ENCODE data around the gene FAM169A. TPM values are rescaled to one million over a fixed set of nuclear protein-coding genes. Genes with fewer than 3 reads are reported as not detected.

FAM169A gene
- total RNA-seq, 1 experiment from 2014 or later = 63.1 TPM

GRCh38 chr5:74866596-74867162 is 492 bp upstream of the FAM169A start:
- peak; percentile 61 for DNase-seq
- Histone ChIP-seq H3K23ac (ENCODE audit: insufficient read length, low read depth, low read length) (no peak overlapping the region), H3T11ph (ENCODE audit: low read length) (no peak overlapping the region), H3K4ac (ENCODE audit: low read depth, low read length) (no peak overlapping the region), H3K79me2 (ENCODE audit: insufficient read depth, low read length) (peaks cover 37% of the 10 kb centered on the region), H3K9ac (ENCODE audit: extremely low read depth, insufficient read length, low read length) (peak overlapping the region; percentile 41), H3K23me2 (ENCODE audit: insufficient read length, low read depth, low read length, poor library complexity, severe bottlenecking) (peaks cover 11% of the 10 kb centered on the region), H4K91ac (ENCODE audit: insufficient read length, low read depth, low read length) (no peak overlapping the region), H4K20me1 (ENCODE audit: control insufficient read depth, insufficient read depth, insufficient read length) (no peaks in the 10 kb centered on the region), H2BK120ac (ENCODE audit: low read depth, low read length, poor library complexity, severe bottlenecking) (no peak overlapping the region), H3K79me1 (ENCODE audit: insufficient read depth, low read depth, low read length, poor library complexity, severe bottlenecking) (no peaks in the 10 kb centered on the region), H2AFZ (ENCODE audit: low read length) (no peak overlapping the region), H3K14ac (ENCODE audit: insufficient read depth, low read length) (peak overlapping the region; percentile 1; the same call in 1 of the 2 replicates), H3K56ac (ENCODE audit: insufficient read length, low read depth, low read length) (no peak overlapping the region), H3K4me2 (ENCODE audit: insufficient read depth, insufficient read length, low read length) (peak overlapping the region; percentile 69), H3K4me1 (ENCODE audit: insufficient read depth, low read length) (peaks cover 10% of the 10 kb centered on the region; the same call in 1 of the 2 replicates), H4K8ac (replicated peaks; ENCODE audit: insufficient read length, low read depth, low read length) (no peak overlapping the region), H3K9me3 (ENCODE audit: control insufficient read depth, low read depth, low read length) (no peaks in the 10 kb centered on the region), H2BK15ac (ENCODE audit: low read depth, low read length) (no peak overlapping the region), H3K27me3 (ENCODE audit: insufficient read depth, low read length) (no peaks in the 10 kb centered on the region), H2BK5ac (ENCODE audit: insufficient read length, low read length) (no peak overlapping the region), H2AK5ac (ENCODE audit: insufficient read length, low read length) (no peak overlapping the region), H4K5ac (ENCODE audit: insufficient read length, low read depth, low read length) (peak overlapping the region; percentile 18), H3K18ac (ENCODE audit: insufficient read length, low read depth, low read length) (peak overlapping the region; percentile 45), H2BK12ac (ENCODE audit: insufficient read length, low read depth, low read length) (peak overlapping the region; percentile 28), H2BK20ac (ENCODE audit: low read depth, low read length, poor library complexity, severe bottlenecking) (no peak overlapping the region), H3K27ac (ENCODE audit: insufficient read length, low read depth, low read length) (peak overlapping the region; percentile 34)
- TF ChIP-seq CTCF (conservative IDR thresholded peaks at IDR 0.05) = no peak
- Mint-ChIP-seq H3K27me3 (ENCODE audit: low read depth) (no peaks in the 10 kb centered on the region), H3K27ac (peak overlapping the region; percentile 90 to 99 (median 95)), H3K9me3 (0 out of 5 replicates have a peak, but pooled peaks cover 0 to 2% of the 10 kb centered on the region in 2 experiments), H3K4me3 (peak overlapping the region; percentile 80 to 91), H3K4me1 (peaks cover 58% of the 10 kb centered on the region in 2 experiments), H3K36me3 (ENCODE audit: insufficient read depth in 1 of 3, low read depth in 3 of 3) (peaks cover 0 to 18% (median 6%) of the 10 kb centered on the region in 3 experiments; a peak in 6 of 7 replicates)
- WGBS (ENCODE audit: extremely low coverage, insufficient read length, low lambda C conversion rate) = no CpG with 5 or more reads among the region's 37 CpGs
